Kidney capillary endothelial cell (primary cell): Measurements from ENCODE around the gene RHOBTB1.

ENCODE experiments used
- DNase-seq: peaks from one replicate; pipeline ENCODE4 v3.0.0-alpha.2; 2018; ENCODE audit warnings: low spot score

Gene RHOBTB1

GRCh38 chr10:60942134-60942787, 1.7 kb downstream of the RHOBTB1 start:
- no peak for DNase-seq

GRCh38 chr10:60940446-60940845, 3.5 kb downstream of the RHOBTB1 start:
- DNase-seq = no peak

DNA sequence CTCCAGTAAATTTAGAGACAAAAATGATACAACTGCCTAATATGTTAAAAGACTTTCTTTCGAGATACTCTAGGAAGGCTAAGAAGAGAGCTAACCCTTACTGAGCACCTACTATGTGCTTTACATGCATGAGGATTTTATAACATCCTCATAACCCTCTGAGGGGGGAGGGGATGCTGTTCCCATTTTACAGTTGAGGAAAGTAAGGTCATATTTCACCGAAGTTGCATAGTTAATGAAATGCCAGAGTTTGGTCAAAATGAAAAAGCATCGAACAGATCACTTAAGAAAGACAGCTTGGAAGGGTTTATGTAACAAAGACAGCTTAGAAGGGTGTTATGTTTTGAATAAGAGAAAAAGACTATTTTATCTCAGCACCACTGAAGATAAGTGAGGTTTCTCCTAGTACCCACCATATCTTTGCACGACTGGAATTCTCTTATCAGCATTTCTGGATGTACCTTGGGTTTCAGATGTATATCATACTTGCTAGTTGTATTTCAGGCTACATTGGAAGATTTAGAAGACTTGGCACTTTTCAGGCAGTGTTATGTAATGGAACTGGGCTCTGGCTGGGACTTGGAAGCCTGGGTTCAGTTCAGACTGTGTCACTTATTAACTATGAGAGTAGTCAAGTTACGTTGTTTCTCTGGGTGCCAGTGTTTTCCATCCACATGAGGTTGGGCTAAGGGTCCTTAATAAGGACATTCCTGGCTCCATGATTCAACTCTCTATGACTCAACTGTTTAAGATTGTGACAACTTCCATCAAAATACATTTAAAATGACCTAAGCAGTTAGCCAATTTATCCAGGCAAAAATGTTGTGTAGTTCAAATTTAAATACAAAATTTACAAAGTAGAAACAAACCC, 6.0 kb downstream of the RHOBTB1 start:
- no peak for DNase-seq

GRCh38 chr10:60937022-60937421, 7.0 kb downstream of the RHOBTB1 start:
- DNase-seq = no peak

DNA sequence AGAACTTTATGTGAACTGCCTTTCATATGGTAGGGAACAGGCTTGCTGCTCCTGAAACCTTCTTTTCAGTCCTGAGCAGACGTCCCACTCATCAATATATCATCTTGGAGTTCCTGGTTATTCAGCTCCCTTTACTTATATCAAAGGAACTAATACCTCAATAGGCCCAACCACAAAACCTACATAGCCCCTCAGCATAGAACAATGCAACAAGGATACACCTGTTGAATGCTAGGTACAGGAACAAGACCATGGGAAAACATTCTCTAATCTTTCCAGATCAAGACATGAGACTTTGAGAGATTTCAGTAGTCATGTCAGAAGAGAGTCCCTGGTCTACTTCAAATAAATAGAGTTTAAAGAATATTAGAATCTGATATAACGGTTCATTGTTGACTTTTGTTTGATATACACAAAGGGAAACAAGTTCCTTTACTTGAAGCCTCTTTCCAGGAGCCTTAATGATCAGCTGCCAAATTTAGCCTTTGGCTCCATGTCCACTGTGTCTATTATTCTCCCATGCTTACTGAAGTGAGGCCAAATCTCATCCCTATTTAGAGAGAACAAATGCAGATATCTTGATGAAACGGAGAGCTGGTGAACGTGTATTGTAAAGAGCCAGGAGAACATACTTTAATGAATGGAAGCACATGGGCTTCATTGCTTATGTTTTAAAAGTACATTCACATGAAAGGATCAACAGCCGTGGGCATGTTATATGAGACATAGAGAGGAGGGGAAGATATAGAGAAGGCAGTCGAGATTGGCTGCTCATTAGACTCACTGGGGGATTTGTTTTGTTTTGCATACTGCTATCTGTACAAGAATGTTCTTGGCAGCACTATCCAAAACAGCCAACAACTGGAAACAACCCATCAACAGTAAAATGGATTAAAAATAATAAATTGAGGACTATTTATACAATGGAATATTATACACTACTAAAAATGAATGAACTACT, 9.5 kb downstream of the RHOBTB1 start:
- DNase-seq = no peak

DNA sequence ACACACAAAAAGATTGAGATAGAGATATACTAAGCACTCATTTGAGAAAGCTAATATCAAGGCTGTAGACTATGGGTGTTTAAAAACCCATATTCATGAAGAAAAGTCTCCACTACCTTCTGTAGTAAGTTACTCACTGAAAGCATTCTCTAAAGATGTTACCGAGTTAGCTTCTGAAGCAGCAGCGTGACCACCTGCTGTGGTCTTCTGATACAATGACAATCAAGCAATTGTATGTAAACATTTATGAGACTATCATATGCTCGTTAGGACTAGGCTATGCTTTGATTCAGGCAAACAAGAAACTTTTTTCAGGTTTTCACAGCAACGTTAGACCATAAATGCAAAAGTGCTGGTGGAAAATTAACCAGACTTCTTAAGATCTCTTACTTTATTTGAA, 11.2 kb downstream of the RHOBTB1 start:
- no peak for DNase-seq

- no peak for DNase-seq
Observed at GRCh38 chr10:60930237-60930636, 13.7 kb downstream of the RHOBTB1 start.

DNA sequence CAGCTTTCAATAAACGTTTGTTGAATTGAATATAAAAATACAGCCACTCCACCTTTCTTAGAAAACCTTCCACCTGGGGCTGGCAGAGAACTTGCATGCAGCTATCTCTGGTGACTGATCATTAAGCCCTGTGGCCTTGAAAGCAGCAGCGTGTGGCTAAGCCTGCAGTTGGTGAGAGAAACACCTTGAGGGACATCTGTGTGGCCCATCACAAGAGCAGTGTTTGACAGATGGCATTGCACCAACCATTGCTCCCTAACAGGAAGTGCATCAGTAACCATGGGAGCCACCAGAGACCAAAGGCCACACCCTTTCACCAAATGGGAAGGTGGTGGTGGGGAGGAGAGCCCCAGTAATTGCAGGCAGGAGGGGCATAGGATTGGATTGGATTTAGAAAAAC, 22.4 kb downstream of the RHOBTB1 start:
- DNase-seq = no peak

DNA sequence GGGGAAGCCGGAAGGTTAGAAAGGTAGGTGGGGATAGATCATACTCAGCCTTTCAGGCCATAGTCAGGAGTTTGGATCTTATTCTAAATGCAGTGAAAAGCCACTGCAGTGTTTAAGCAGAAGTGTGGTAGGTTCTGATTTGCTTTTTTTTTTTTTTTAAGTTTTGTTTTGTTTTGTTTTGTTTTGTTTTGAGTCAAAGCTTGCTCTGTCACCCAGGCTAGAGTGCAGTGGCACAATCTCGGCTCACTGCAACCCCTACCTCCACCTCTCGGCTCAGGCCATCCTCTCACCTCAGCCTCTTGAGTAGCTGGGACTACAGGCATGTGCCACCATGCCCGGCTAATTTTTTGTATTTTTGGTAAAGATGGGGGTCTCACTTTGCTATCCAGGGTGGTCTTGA, 23.5 kb downstream of the RHOBTB1 start:
- no peak for DNase-seq

DNA sequence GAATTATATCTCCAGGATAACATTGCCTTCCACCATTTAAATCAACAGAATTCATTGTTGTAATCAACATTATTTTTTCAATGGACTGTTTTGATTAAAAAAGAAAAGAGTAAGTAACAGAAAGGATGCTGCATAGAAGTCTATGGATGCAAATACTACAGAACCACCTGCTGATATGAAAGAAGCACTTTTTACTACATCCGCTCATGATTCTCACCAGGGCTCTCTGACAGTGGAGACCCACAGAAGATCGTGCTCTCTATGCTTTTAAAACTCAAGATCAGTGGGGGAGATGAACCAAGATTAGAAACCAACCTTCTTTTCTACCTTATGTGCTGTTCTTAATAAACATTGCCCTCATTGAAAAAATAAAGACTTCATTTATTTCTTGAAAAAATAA, 24.4 kb downstream of the RHOBTB1 start:
- no peak for DNase-seq

- no peak for DNase-seq
Observed at GRCh38 chr10:60917331-60918280, 26.4 kb downstream of the RHOBTB1 start.

DNA sequence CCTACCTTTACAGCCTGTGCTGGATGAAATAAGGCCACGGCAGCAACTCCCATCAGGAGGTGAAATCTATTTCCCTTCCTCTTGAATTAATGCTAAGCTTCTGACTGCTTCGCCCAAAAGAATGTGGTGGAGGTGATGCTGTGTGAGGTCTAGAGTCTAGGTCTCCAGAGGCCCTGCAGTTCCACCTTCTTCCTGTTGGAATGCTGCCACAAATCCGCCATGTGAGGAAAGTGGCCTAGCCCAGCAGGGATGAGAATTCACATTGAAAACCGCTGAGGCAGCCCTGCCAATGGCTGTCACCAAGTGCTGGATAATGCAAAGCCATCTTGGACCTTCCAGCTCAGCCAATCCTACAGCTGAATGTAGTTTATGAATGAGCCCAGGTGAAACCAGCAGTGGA, 28.0 kb downstream of the RHOBTB1 start:
- DNase-seq = no peak

- DNase-seq = no peak
Observed at GRCh38 chr10:60914690-60915141, 29.3 kb downstream of the RHOBTB1 start.

DNA sequence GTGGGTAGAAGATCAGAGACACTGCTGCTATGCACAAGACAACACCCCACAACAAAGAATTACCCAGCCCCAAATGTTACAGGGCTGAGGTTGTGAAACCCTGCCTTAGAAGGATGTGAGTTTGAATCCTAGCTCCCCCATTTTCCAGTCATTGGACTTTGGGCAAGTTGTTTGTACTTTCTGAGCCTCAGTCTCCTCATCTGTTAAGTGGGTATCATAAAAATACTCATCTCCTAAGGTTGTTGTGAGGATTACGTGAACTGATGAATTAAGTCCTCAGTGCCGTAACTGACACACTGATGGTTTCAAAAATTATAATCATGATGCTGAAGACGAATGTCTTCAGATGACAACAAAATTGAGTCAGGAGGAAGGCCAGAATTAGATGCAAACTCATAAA, 30.3 kb downstream of the RHOBTB1 start:
- DNase-seq = no peak

- DNase-seq = no peak
Observed at GRCh38 chr10:60913071-60913470, 30.9 kb downstream of the RHOBTB1 start.

GRCh38 chr10:60911715-60912114, 32.3 kb downstream of the RHOBTB1 start:
- no peak for DNase-seq

DNA sequence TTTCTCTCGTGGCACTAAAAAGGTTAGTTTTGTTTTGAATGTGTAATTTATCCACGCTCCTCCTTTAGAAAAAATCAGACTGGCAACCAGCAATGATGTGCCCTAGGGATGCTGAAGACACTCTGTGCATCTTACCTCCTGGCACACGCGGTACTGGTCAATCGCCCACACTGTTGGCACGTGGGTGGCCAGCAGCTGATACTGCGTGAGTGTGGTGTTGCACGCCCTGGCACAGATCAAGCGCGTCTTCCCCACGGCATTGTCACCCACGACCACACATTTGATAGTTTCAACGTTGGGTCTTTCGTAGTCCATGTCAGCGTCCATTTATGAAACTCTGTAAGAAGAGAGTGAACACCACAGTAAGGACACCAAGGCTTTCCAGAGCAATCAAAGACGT, 32.8 kb downstream of the RHOBTB1 start:
- DNase-seq = no peak

DNA sequence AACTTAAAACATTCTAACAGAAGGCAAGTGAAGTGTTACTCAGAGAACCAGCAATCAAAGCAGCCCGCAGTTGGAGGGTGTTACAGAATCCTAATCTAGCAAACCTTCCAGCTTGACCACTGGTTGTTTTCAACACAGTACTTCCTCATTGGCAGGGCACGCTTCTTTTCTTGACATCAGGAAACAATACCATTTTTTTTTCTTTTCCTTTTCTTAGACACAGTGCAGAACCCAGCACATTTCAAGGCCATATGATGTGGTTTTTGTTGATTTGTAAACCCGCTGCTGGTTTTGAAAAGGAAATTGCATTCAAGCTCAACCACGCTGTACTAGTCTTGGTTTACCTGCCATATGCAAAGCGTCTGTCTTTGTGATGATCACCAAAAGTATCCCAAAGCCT, 33.4 kb downstream of the RHOBTB1 start:
- DNase-seq = no peak

GRCh38 chr10:60908896-60909295, 35.1 kb downstream of the RHOBTB1 start:
- DNase-seq = no peak

DNA sequence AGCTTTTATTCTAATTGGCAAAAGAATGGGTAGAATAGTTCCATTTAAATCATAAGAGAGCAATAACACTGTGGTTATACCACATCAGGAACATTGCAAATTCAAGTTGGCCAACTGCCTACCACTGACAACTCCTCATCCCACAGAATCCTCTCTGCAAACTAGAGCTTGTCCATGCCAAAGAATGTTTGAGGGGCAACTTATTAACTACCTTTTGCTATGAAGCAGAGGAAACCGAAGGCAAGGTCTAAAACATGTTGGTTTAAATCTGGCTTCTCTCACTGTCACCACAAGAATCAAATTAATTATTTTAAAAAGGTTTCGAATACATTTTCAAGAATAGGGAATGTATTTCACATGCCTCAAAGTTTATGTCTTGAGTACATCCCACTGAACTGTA, 36.0 kb downstream of the RHOBTB1 start:
- DNase-seq = no peak

DNA sequence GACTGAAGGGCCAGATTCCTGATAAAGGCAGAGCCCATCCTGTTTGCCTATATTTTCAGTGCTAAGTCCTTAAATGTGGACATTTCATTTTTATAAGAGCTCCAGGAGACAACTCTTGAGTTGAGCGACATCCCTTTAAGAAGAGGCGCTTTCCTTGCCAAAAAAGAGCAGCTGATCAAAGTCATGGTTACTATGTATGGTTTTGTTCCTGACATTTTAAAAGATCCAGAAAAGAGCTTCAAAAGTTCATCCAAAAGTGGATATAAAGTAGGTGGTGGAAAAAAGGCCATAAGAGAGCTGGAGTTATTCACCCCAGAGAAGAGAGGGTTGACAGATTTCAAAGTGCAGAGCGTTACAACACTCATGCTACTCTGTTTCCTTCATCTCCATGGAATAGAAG, 36.7 kb downstream of the RHOBTB1 start:
- no peak for DNase-seq
